Breast epithelium (tissue), 3 donors: ENCODE results near the gene ZNF681.

ENCODE experiments used
- POLR2A ChIP-seq: fragments of 450-650 bp; IDR thresholded peaks from one replicate; pipeline ENCODE4 v1.6.1; 2016; ENCODE audit warnings: antibody characterized with exemption, mild to moderate bottlenecking, moderate library complexity
- POLR2AphosphoS5 ChIP-seq, 3 donors: sonication (generic); formaldehyde crosslinking; IDR thresholded peaks; one replicate each; pipeline ENCODE4 v1.6.1; 2017; ENCODE audit warnings: antibody characterized with exemption in 3 of 3
- TF ChIP-seq, protein P1 (sequence below), 3 donors: fragments of 450-650 bp; IDR thresholded peaks; one replicate each; pipeline ENCODE4 v1.5.1; 2016 to 2017; ENCODE audit warnings: antibody characterized with exemption in 3 of 3, mild to moderate bottlenecking in 3 of 3, moderate library complexity in 3 of 3

DNA sequence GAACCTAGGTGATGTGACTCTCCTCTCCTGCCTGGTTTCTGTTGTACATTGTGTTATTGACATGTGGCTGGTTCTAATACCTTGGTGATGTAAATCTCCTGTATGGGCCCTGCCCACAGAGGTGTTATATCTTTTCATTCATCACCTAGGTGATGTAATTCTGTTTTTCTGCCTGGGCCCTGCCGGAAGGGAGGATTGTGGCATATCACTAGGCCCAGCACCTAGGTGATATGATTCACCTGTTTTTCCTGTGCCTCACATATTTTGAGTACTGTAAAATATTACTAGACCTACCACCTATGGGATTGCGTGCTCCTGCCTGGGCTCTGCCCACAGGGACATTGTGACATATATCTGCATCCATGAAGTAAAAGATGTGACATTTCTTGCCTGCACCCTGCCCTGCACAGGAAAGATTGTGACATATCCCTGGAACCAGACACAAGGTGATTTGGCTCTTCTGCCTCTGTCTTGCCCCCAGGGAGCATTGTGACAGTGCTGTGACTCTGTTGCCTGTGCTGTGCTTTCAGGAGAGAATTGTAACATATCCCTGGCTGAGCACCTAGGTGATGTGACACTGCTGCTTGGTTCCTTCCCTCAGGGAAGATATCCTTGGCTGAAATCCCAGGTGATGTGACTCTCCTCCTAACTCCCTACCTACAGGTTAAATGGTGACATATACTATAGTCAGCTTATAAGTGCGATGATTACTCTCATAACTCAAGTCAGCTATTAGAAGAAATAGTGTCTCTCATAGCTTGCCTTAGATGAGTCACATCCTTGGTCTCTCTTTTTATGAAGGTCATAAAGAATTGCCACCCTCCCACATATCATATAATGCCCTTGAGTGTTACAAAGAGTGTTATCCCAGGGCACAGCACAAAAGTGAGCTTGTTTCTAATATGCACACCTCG is 13.3 kb upstream of the ZNF681 start:
- TF ChIP-seq, protein P1, sequence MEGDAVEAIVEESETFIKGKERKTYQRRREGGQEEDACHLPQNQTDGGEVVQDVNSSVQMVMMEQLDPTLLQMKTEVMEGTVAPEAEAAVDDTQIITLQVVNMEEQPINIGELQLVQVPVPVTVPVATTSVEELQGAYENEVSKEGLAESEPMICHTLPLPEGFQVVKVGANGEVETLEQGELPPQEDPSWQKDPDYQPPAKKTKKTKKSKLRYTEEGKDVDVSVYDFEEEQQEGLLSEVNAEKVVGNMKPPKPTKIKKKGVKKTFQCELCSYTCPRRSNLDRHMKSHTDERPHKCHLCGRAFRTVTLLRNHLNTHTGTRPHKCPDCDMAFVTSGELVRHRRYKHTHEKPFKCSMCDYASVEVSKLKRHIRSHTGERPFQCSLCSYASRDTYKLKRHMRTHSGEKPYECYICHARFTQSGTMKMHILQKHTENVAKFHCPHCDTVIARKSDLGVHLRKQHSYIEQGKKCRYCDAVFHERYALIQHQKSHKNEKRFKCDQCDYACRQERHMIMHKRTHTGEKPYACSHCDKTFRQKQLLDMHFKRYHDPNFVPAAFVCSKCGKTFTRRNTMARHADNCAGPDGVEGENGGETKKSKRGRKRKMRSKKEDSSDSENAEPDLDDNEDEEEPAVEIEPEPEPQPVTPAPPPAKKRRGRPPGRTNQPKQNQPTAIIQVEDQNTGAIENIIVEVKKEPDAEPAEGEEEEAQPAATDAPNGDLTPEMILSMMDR (IDR thresholded peaks at IDR 0.05): no peak
- TF ChIP-seq POLR2AphosphoS5 (IDR thresholded peaks at IDR 0.05): no peak
- no peak for TF ChIP-seq POLR2A
